ENCODE results near the gene ALCAM. TPM values are rescaled to one million over a fixed set of nuclear protein-coding genes. Genes with fewer than 3 reads are reported as not detected.

Gene ALCAM
- total RNA-seq, 1 experiment from 2014 or later: 24.2 TPM

- DNase-seq (ENCODE audit: low read depth, low spot score): no peak
- in situ Hi-C loops (cut with HindIII; ENCODE audit: low pct_unique_long_range_greater_than_20kb, low sequenced_read_pairs): no loop called here
These were observed 81.8 kb downstream of the ALCAM start for GRCh38 chr3:105448338-105448982.

GRCh38 chr3:105449414-105449813 is 82.7 kb downstream of the ALCAM start:
- DNase-seq (ENCODE audit: low read depth, low spot score): no peak
- in situ Hi-C loops (cut with HindIII; ENCODE audit: low pct_unique_long_range_greater_than_20kb, low sequenced_read_pairs): no loop called here

- in situ Hi-C loops (cut with HindIII; ENCODE audit: low pct_unique_long_range_greater_than_20kb, low sequenced_read_pairs): no loop called here
- no peak for DNase-seq (ENCODE audit: low read depth, low spot score)
These were observed 89.3 kb downstream of the ALCAM start for GRCh38 chr3:105456017-105456416.

GRCh38 chr3:105458518-105459215 is 92.0 kb downstream of the ALCAM start:
- DNase-seq (ENCODE audit: low read depth, low spot score): no peak
- in situ Hi-C loops (cut with HindIII; ENCODE audit: low pct_unique_long_range_greater_than_20kb, low sequenced_read_pairs): no loop called here

GRCh38 chr3:105459566-105460290 is 93.0 kb downstream of the ALCAM start:
- no peak for DNase-seq (ENCODE audit: low read depth, low spot score)
- in situ Hi-C loops (cut with HindIII; ENCODE audit: low pct_unique_long_range_greater_than_20kb, low sequenced_read_pairs): no loop called here

- no peak for DNase-seq (ENCODE audit: low read depth, low spot score)
- in situ Hi-C loops (cut with HindIII; ENCODE audit: low pct_unique_long_range_greater_than_20kb, low sequenced_read_pairs): no loop called here
These were observed 96.9 kb downstream of the ALCAM start for GRCh38 chr3:105463620-105464019.

GRCh38 chr3:105465251-105465853 is 98.6 kb downstream of the ALCAM start:
- DNase-seq (ENCODE audit: low read depth, low spot score): no peak
- in situ Hi-C loops (cut with HindIII; ENCODE audit: low pct_unique_long_range_greater_than_20kb, low sequenced_read_pairs): no loop called here

GRCh38 chr3:105466072-105466471 is 99.4 kb downstream of the ALCAM start:
- no peak for DNase-seq (ENCODE audit: low read depth, low spot score)
- in situ Hi-C loops (cut with HindIII; ENCODE audit: low pct_unique_long_range_greater_than_20kb, low sequenced_read_pairs): no loop called here

- no peak for DNase-seq (ENCODE audit: low read depth, low spot score)
- in situ Hi-C loops (cut with HindIII; ENCODE audit: low pct_unique_long_range_greater_than_20kb, low sequenced_read_pairs): no loop called here
These were observed 100.0 kb downstream of the ALCAM start for GRCh38 chr3:105466495-105467404.

GRCh38 chr3:105470851-105471250 is 104.1 kb downstream of the ALCAM start:
- DNase-seq (ENCODE audit: low read depth, low spot score): no peak

GRCh38 chr3:105473521-105474223 is 107.0 kb downstream of the ALCAM start:
- no peak for DNase-seq (ENCODE audit: low read depth, low spot score)
- in situ Hi-C loops (cut with HindIII; ENCODE audit: low pct_unique_long_range_greater_than_20kb, low sequenced_read_pairs): no loop called here

More at GRCh38 chr3:105470851-105471250, 104.1 kb downstream of the ALCAM start:
- in situ Hi-C loops (cut with HindIII; ENCODE audit: low pct_unique_long_range_greater_than_20kb, low sequenced_read_pairs): no loop called here

GRCh38 chr3:105480768-105481167 is 114.1 kb downstream of the ALCAM start:
- in situ Hi-C loops (cut with HindIII; ENCODE audit: low pct_unique_long_range_greater_than_20kb, low sequenced_read_pairs): no loop called here
- no peak for DNase-seq (ENCODE audit: low read depth, low spot score)

- DNase-seq (ENCODE audit: low read depth, low spot score): no peak
- in situ Hi-C loops (cut with HindIII; ENCODE audit: low pct_unique_long_range_greater_than_20kb, low sequenced_read_pairs): no loop called here
These were observed 116.8 kb downstream of the ALCAM start for GRCh38 chr3:105483476-105483875.

GRCh38 chr3:105490045-105490444 is 123.3 kb downstream of the ALCAM start:
- in situ Hi-C loops (cut with HindIII; ENCODE audit: low pct_unique_long_range_greater_than_20kb, low sequenced_read_pairs): no loop called here
- DNase-seq (ENCODE audit: low read depth, low spot score): no peak

GRCh38 chr3:105493305-105493892 is 126.7 kb downstream of the ALCAM start:
- in situ Hi-C loops (cut with HindIII; ENCODE audit: low pct_unique_long_range_greater_than_20kb, low sequenced_read_pairs): no loop called here
- no peak for DNase-seq (ENCODE audit: low read depth, low spot score)

GRCh38 chr3:105495021-105495420 is 128.3 kb downstream of the ALCAM start:
- DNase-seq (ENCODE audit: low read depth, low spot score): no peak
- in situ Hi-C loops (cut with HindIII; ENCODE audit: low pct_unique_long_range_greater_than_20kb, low sequenced_read_pairs): no loop called here
